K562 (cell line): ENCODE results near the gene ORC2. TPM values are rescaled to one million over a fixed set of nuclear protein-coding genes. Genes with fewer than 3 reads are reported as not detected.

ENCODE experiments used
- ATAC-seq: fragments of 200-7000 bp; cut with Tn5 transposase; 3 replicates; pipeline ENCODE4 v1.9.1; 2020; ENCODE audit warnings: moderate library complexity
- Bru-seq: library from RNA; stranded (reverse); fragments of 400-500 nt; gene quantifications from one replicate; lab custom pipeline; 2021; lab: Mats Ljungman, UMichigan
- BruChase-seq, 2 experiments: library from RNA; stranded (reverse); fragments of 400-500 nt; gene quantifications; one replicate each; lab custom pipeline; 2021; lab: Mats Ljungman, UMichigan
- BruUV-seq: library from RNA; stranded (reverse); fragments of 400-500 nt; replicated peaks from 2 replicates; lab custom pipeline; 2021; lab: Mats Ljungman, UMichigan
- CTCF ChIA-PET: fragments of 300-600 bp; formaldehyde crosslinking; extraction: SDS; loops from one replicate; lab custom pipeline; 2021; ENCODE audit warnings: low intra/inter-chr PET ratio; lab: Yijun Ruan, JAX
- POLR2A ChIA-PET: fragments of 300-600, 350-650 bp; sonication (Branson Sonifier 250); formaldehyde crosslinking; extraction: SDS; loops from one replicate; lab custom pipeline; 2021; ENCODE audit warnings: antibody characterized with exemption, inconsistent platforms; lab: Yijun Ruan, JAX
- DNase-seq, 4 experiments: peaks; one replicate each; pipeline versions ENCODE4 v3.0.0 to v3.0.0-alpha.2; 2011 to 2018; ENCODE audit warnings: low spot score in 3 of 4, mixed read lengths in 3 of 4; ENCODE audit errors: extremely low read depth in 1 of 4
- FAIRE-seq: peaks from 2 replicates; lab custom pipeline; 2011; peaks lifted over from hg19 to GRCh38; lab: Jason Lieb, UNC
- H2AFZ ChIP-seq: 2 replicates; pipeline ENCODE4 v1.6.0; 2011; ENCODE audit warnings: low read depth, low read length, control low read depth, inconsistent platforms
- H3K27ac ChIP-seq: fragments of 200-600 bp; 3 replicates; pipeline ENCODE4 v1.8.0; 2011; ENCODE audit warnings: low read depth, mild to moderate bottlenecking, control low read depth, inconsistent platforms, low read length, moderate library complexity, mixed read lengths; ENCODE audit errors: extremely low read depth
- H3K27me3 ChIP-seq, 2 experiments: fragments of 300-600 bp in 1 of 2; 2 replicates in 1 of 2; 3 replicates in 1 of 2; pipeline versions ENCODE4 v1.6.0 to v1.8.0; 2011; ENCODE audit warnings: inconsistent platforms in 2 of 2, low read length in 2 of 2, mild to moderate bottlenecking in 1 of 2, mixed read lengths in 1 of 2, moderate library complexity in 1 of 2; ENCODE audit not compliant: control insufficient read depth in 2 of 2, insufficient read depth in 2 of 2
- H3K36me3 ChIP-seq: fragments of 300-600 bp; 3 replicates; pipeline ENCODE4 v1.8.0; 2011; ENCODE audit warnings: mild to moderate bottlenecking, low read length, inconsistent platforms; ENCODE audit not compliant: control insufficient read depth, insufficient read depth
- H3K4me1 ChIP-seq, 2 experiments: fragments of 200-600 bp in 1 of 2; replicated peaks in 1 of 2; 2 replicates in 1 of 2; 3 replicates in 1 of 2; pipeline versions ENCODE4 v1.5.1 to v1.8.0; 2011; ENCODE audit warnings: inconsistent platforms in 2 of 2, low read length in 2 of 2, mild to moderate bottlenecking in 1 of 2, mixed read lengths in 1 of 2, moderate library complexity in 1 of 2; ENCODE audit not compliant: control insufficient read depth in 2 of 2, insufficient read depth in 2 of 2
- H3K4me2 ChIP-seq: 2 replicates; pipeline ENCODE4 v1.6.1; 2011; ENCODE audit warnings: low read length, control low read depth, inconsistent platforms, mixed read lengths; ENCODE audit not compliant: insufficient read depth
- H3K4me3 ChIP-seq: fragments of 200-600 bp; sonication (generic), shearing (Covaris generic); 2 replicates; pipeline ENCODE4 v1.5.1; 2016; ENCODE audit warnings: control low read depth, inconsistent platforms
- H3K79me2 ChIP-seq: fragments of 200-600 bp; 3 replicates; pipeline ENCODE4 v1.8.0; 2011; ENCODE audit warnings: low read length, inconsistent platforms; ENCODE audit not compliant: control insufficient read depth, insufficient read depth
- H3K9ac ChIP-seq, 2 experiments: 2 replicates each; pipeline versions ENCODE4 v1.6.0 to v1.6.1; 2011; ENCODE audit warnings: low read depth in 2 of 2, low read length in 2 of 2, control low read depth in 1 of 2, inconsistent platforms in 1 of 2, mild to moderate bottlenecking in 1 of 2, mixed read lengths in 1 of 2; ENCODE audit not compliant: insufficient read depth in 1 of 2
- H3K9me1 ChIP-seq: one replicate; pipeline ENCODE4 v1.6.0; 2011; ENCODE audit warnings: inconsistent platforms, mild to moderate bottlenecking, low read length, moderate library complexity; ENCODE audit not compliant: control insufficient read depth, insufficient read depth
- H3K9me3 ChIP-seq: replicated peaks from 2 replicates; pipeline ENCODE4 v1.5.1; 2011; ENCODE audit warnings: low read depth, low read length, inconsistent platforms; ENCODE audit not compliant: control insufficient read depth, insufficient read depth
- H4K20me1 ChIP-seq: replicated peaks from 2 replicates; pipeline ENCODE4 v1.6.1; 2011; ENCODE audit warnings: low read length, inconsistent platforms, mixed read lengths; ENCODE audit not compliant: control insufficient read depth, insufficient read depth
- CEBPZ ChIP-seq: fragments of 150-350 bp; IDR thresholded peaks from 2 replicates; pipeline ENCODE4 v1.6.1; 2014; ENCODE audit warnings: low read depth, mild to moderate bottlenecking, low read length, borderline replicate concordance
- E2F6 ChIP-seq, 2 experiments: IDR thresholded peaks; 2 replicates each; pipeline ENCODE4 v1.6.1; 2011; ENCODE audit warnings: borderline replicate concordance in 1 of 2, control low read depth in 1 of 2, low read depth in 1 of 2, low read length in 1 of 2, mild to moderate bottlenecking in 1 of 2, mixed read lengths in 1 of 2, moderate library complexity in 1 of 2; ENCODE audit not compliant: insufficient read depth in 1 of 2, insufficient read length in 1 of 2, poor library complexity in 1 of 2, severe bottlenecking in 1 of 2; ENCODE audit errors: extremely low read depth in 1 of 2
- FOXM1 ChIP-seq, 2 experiments: fragments of 450-650 bp in 1 of 2; sonication (generic) in 1 of 2; formaldehyde crosslinking in 1 of 2; IDR thresholded peaks; 2 replicates each; pipeline versions ENCODE4 v1.6.1 to v1.9.0; 2017 to 2022; ENCODE audit warnings: low read depth in 2 of 2, mild to moderate bottlenecking in 2 of 2, missing genetic modification reagents in 1 of 2, moderate library complexity in 1 of 2
- MCM3 ChIP-seq: fragments of 450-650 bp; IDR thresholded peaks from 2 replicates; pipeline ENCODE4 v1.6.1; 2016
- SIN3A ChIP-seq, 2 experiments: fragments of 150-350 bp in 1 of 2; IDR thresholded peaks; 2 replicates each; pipeline ENCODE4 v1.6.1; 2011 to 2016; ENCODE audit warnings: borderline replicate concordance in 2 of 2, low read depth in 2 of 2, low read length in 2 of 2, mild to moderate bottlenecking in 2 of 2, moderate library complexity in 2 of 2; ENCODE audit not compliant: control insufficient read depth in 1 of 2
- SLC30A9 ChIP-seq: fragments of 250-450 bp; sonication (Bioruptor Pico); IDR thresholded peaks from 2 replicates; pipeline ENCODE4 v1.8.0; 2022; ENCODE audit warnings: mild to moderate bottlenecking, moderate library complexity
- STAG1 ChIP-seq: sonication (generic); formaldehyde crosslinking; IDR thresholded peaks from 2 replicates; pipeline ENCODE4 v1.5.0; 2020; ENCODE audit warnings: missing genetic modification reagents, borderline replicate concordance
- TGIF2 ChIP-seq: sonication (generic); formaldehyde crosslinking; IDR thresholded peaks from 2 replicates; pipeline ENCODE4 v1.8.1; 2022; ENCODE audit warnings: mild to moderate bottlenecking, missing genetic modification reagents, moderate library complexity
- WGBS: fragments of 100-300 bp; shearing (Covaris generic); methylation state at CpG from one replicate; pipeline ENCODE4 v1.1.6; 2016; ENCODE audit warnings: low coverage, mixed read lengths; ENCODE audit not compliant: insufficient coverage; ENCODE audit errors: missing lambda C conversion rate; 5-methylcytosine and 5-hydroxymethylcytosine counted together
- in situ Hi-C: fragments of 300-500 bp; cut with MboI; formaldehyde crosslinking; loops from 4 replicates; pipeline ENCODE4 v1.15.0; 2018; ENCODE audit warnings: inconsistent platforms, mixed read lengths
- intact Hi-C: fragments of 100-400 bp; cut with micrococcal nuclease; formaldehyde crosslinking; loops from 2 replicates; pipeline ENCODE4 v1.14.2; 2022
- long read RNA-seq, 3 experiments: library from polyadenylated mRNA in 2 of 3; library from RNA in 1 of 3; unstranded in 2 of 3; stranded (forward) in 1 of 3; transcript quantifications; one replicate each; pipeline ENCODE4 v2.0.0, GENCODE V29; 2019 to 2022
- polyA minus RNA-seq, 3 experiments: library from RNA; depleted of rRNA, polyadenylated mRNA; stranded (reverse); fragments of >200 nt; gene quantifications; 2 replicates each; pipeline ENCODE4 v1.2.3, GENCODE V29; 2011
- polyA plus RNA-seq, 8 experiments: library from polyadenylated mRNA; depleted of rRNA in 4 of 8; stranded (reverse) in 5 of 8; unstranded in 3 of 8; fragments of >200 nt; fragmentation: Nextera tagmentation in 2 of 8; fragmentation: Illumina TruSeq in 1 of 8; extraction: Ambion mirVana in 2 of 8; extraction: Trizol in 1 of 8; gene quantifications; 2 replicates each; pipeline versions ENCODE4 v1.2.1 to v1.2.3, GENCODE V29; 2011 to 2014; ENCODE audit warnings: inconsistent platforms in 1 of 8, missing spikeins in 1 of 8
- total RNA-seq, 7 experiments: library from RNA; depleted of rRNA in 6 of 7; stranded (reverse); fragments of >200 nt in 6 of 7; fragmentation: Illumina TruSeq in 2 of 7; extraction: Trizol in 2 of 7; gene quantifications; 2 replicates each; pipeline versions ENCODE4 v1.2.1 to v1.2.3, GENCODE V29; 2011 to 2021; ENCODE audit warnings: low replicate concordance in 1 of 7

ORC2 gene
- 21.5 and 77.6 TPM in 2 replicates for total RNA-seq (2011; cell fraction: chromatin; rRNA removed; ENCODE audit: low replicate concordance)
- total RNA-seq (2011; cell fraction: nucleolus; rRNA removed): 10.7 and 12.2 TPM in 2 replicates
- 28.1 and 40.5 TPM in 2 replicates for total RNA-seq (2011; cell fraction: nucleoplasm; rRNA removed)
- total RNA-seq (2014; rRNA removed) (15.4 and 16.6 TPM in 2 replicates), total RNA-seq (2014; rRNA removed; fragmentation: Illumina TruSeq; extraction: Trizol) (36.2 and 41.0 TPM in 2 replicates), total RNA-seq (2015; rRNA removed; fragmentation: Illumina TruSeq; extraction: Trizol) (28.1 and 30.9 TPM in 2 replicates), total RNA-seq (2021) (41.1 and 42.3 TPM in 2 replicates), polyA plus RNA-seq (2011; rRNA removed) (14.9 and 19.0 TPM in 2 replicates), polyA plus RNA-seq (2014; fragmentation: Illumina TruSeq; extraction: Trizol) (24.2 and 25.8 TPM in 2 replicates), polyA plus RNA-seq (2014; fragmentation: Nextera tagmentation; extraction: Ambion mirVana) (1 to 10 TPM; 5.6 to 9.7 TPM), polyA plus RNA-seq (2014; rRNA removed) (17.9 and 18.4 TPM in 2 replicates), polyA minus RNA-seq (2011; rRNA and poly(A)+ RNA removed) (12.9 and 20.4 TPM in 2 replicates), Bru-seq, nascent RNA (percentile 79 among the genes with signal in this experiment), BruChase-seq, experiment 1, labeled RNA remaining after a 2-hour chase (percentile 84 among the genes with signal in this experiment), BruChase-seq, experiment 2, labeled RNA remaining after a 6-hour chase (percentile 82 among the genes with signal in this experiment)
- polyA plus RNA-seq (2011; cell fraction: cytosol; rRNA removed): 3.3 and 6.9 TPM in 2 replicates
- polyA plus RNA-seq (2011; cell fraction: nucleus; rRNA removed): 31.6 and 51.0 TPM in 2 replicates
- polyA plus RNA-seq (2012): 12.8 and 13.8 TPM in 2 replicates
- 14.2 and 19.1 TPM in 2 replicates for polyA minus RNA-seq (2011; cell fraction: cytosol; rRNA and poly(A)+ RNA removed)
- 8.5 and 18.2 TPM in 2 replicates for polyA minus RNA-seq (2011; cell fraction: nucleus; rRNA and poly(A)+ RNA removed)
- long read RNA-seq, experiment 1, full-length matches to known transcripts: 18 of 43 reads
- long read RNA-seq, experiment 1, partial matches to known transcripts: 5 of 43 reads
- long read RNA-seq, experiment 1, other reads (novel, unspliced or antisense): 20 of 43 reads
- long read RNA-seq, experiment 2, full-length matches to known transcripts: 10 of 36 reads
- long read RNA-seq, experiment 2, partial matches to known transcripts: 12 of 36 reads
- long read RNA-seq, experiment 2, other reads (novel, unspliced or antisense): 14 of 36 reads
- long read RNA-seq, experiment 3, full-length matches to known transcripts: 10 of 18 reads
- long read RNA-seq, experiment 3, partial matches to known transcripts: 6 of 18 reads
- long read RNA-seq, experiment 3, other reads (novel, unspliced or antisense): 2 of 18 reads

GRCh38 chr2:200963124-200963917 is at the start of gene ORC2:
ORC2 (minus strand) TSS chr2:200963660; CDS start chr2:200958123, 5,537 bp downstream.
- peak; percentile 93 for ATAC-seq
- peak; percentile 95 for FAIRE-seq
- H3K9me3 ChIP-seq: no peaks in the 10 kb centered on the region
- peak; percentile 94 to 96 (median 94) for DNase-seq
- H3K27ac ChIP-seq: peak within 1 kb of the TSS; percentile 94
- WGBS: 0% methylated on average over 16 of the region's 61 CpGs
- H3K9me1 ChIP-seq: no peaks in the 10 kb centered on the region
- intact Hi-C loops (loop anchor here (2.0 to 5.0 kb wide), 5 partner anchors 105 to 251 kb away; no protein-coding TSS in a partner anchor), in situ Hi-C loops (no loop called here)
- peaks cover 8 to 10% of the 10 kb centered on the region in 2 experiments; a peak in 4 of 5 replicates for H3K4me1 ChIP-seq
- H2AFZ ChIP-seq: peak within 1 kb of the TSS; percentile 97
- H3K4me3 ChIP-seq: peak within 1 kb of the TSS; percentile 63
- ChIA-PET CTCF (interaction anchor here (0.9 to 1.6 kb wide), 2 partner anchors 106 to 220 kb away, joined by 3 to 9 read pairs; no protein-coding TSS in a partner anchor), POLR2A (interaction anchor here (0.7 to 3.8 kb wide), 9 partner anchors 12 to 267 kb away, joined by 3 to 24 read pairs (median 4); partner anchors contain the start of gene CASP10)
- peak within 1 kb of the TSS; percentile 99 for H3K4me2 ChIP-seq
- H3K9ac ChIP-seq: peak within 1 kb of the TSS; percentile 91 to 95
- H3K79me2 ChIP-seq: peaks cover 75% of the 10 kb centered on the region
- 0 out of 2 replicates have a peak, but pooled peaks cover 3% of the 10 kb centered on the region for H4K20me1 ChIP-seq
- H3K36me3 ChIP-seq: peaks cover 27% of the 10 kb centered on the region
- BruUV-seq: no TSS peak
- H3K27me3 ChIP-seq: no peaks in the 10 kb centered on the region
- TF ChIP-seq SIN3A (IDR thresholded peaks at IDR 0.05; ENCODE audit: borderline replicate concordance in 2 of 2, control insufficient read depth in 1 of 2, low read depth in 2 of 2, low read length in 2 of 2) (no peak), CEBPZ (peak; percentile 59; the same call in 1 of the 2 replicates), SLC30A9 (CRISPR knock-in tag) (no peak), TGIF2 (CRISPR knock-in tag) (no peak), FOXM1 (IDR thresholded peaks at IDR 0.05; ENCODE audit: low read depth) (no peak), FOXM1 (CRISPR knock-in tag; IDR thresholded peaks at IDR 0.05; ENCODE audit: low read depth) (no peak), MCM3 (no peak), STAG1 (CRISPR knock-in tag) (no peak), E2F6 (IDR thresholded peaks at IDR 0.05; ENCODE audit: borderline replicate concordance in 1 of 2, extremely low read depth in 1 of 2, insufficient read depth in 1 of 2, insufficient read length in 1 of 2, low read depth in 1 of 2, low read length in 1 of 2, poor library complexity in 1 of 2, severe bottlenecking in 1 of 2) (peak; percentile 17 to 47)
